Heart right ventricle (tissue), 16 donors: Measurements from ENCODE around the gene CCL3. TPM values are rescaled to one million over a fixed set of nuclear protein-coding genes. Genes with fewer than 3 reads are reported as not detected.

Experiments
- ATAC-seq, 8 donors: fragments of 200-7000 bp; cut with Tn5 transposase; one replicate each; pipeline ENCODE4 v1.9.1; 2020; ENCODE audit warnings: mild to moderate bottlenecking in 8 of 8, moderate library complexity in 8 of 8, moderate number of reproducible peaks in 1 of 8
- DNase-seq, 2 donors: peaks; one replicate each; pipeline ENCODE4 v3.0.0-alpha.2; 2020
- H3K27ac ChIP-seq, 10 donors: fragments of 200-600 bp; sonication (generic) in 2 of 10; one replicate each; pipeline versions ENCODE4 v1.5.0 to v1.8.0; 2020 to 2022; ENCODE audit warnings: mild to moderate bottlenecking in 3 of 10
- H3K27me3 ChIP-seq, 7 donors: fragments of 200-600 bp; one replicate each; pipeline ENCODE4 v1.8.0; 2021 to 2022; ENCODE audit warnings: mild to moderate bottlenecking in 2 of 7
- H3K36me3 ChIP-seq, 9 donors: fragments of 200-600 bp; sonication (generic) in 1 of 9; one replicate each; pipeline versions ENCODE4 v1.5.0 to v1.8.0; 2020 to 2022; ENCODE audit warnings: mild to moderate bottlenecking in 2 of 9
- H3K4me1 ChIP-seq, 9 donors: fragments of 200-600 bp; sonication (generic) in 1 of 9; one replicate each; pipeline versions ENCODE4 v1.5.0 to v1.8.0; 2020 to 2022; ENCODE audit warnings: mild to moderate bottlenecking in 4 of 9
- H3K4me3 ChIP-seq, 10 donors: fragments of 200-600 bp; sonication (generic) in 2 of 10; one replicate each; pipeline versions ENCODE4 v1.5.0 to v1.8.0; 2020 to 2022; ENCODE audit warnings: mild to moderate bottlenecking in 7 of 10, moderate library complexity in 2 of 10
- H3K9me3 ChIP-seq, 11 donors: fragments of 200-600 bp in 10 of 11; sonication (generic) in 2 of 11; one replicate each; pipeline versions ENCODE4 v1.5.0 to v1.8.0; 2013 to 2022; ENCODE audit warnings: mild to moderate bottlenecking in 2 of 11, control low read depth in 1 of 11, moderate library complexity in 1 of 11
- CTCF ChIP-seq, 9 donors: fragments of 200-600 bp; sonication (generic) in 2 of 9; IDR thresholded peaks; one replicate each; pipeline versions ENCODE4 v1.5.0 to v1.8.0; 2021 to 2022; ENCODE audit warnings: antibody characterized with exemption in 9 of 9, mild to moderate bottlenecking in 5 of 9, moderate library complexity in 1 of 9
- WGBS, 2 donors: extraction: QIAGEN DNeasy Blood & Tissue Kit; methylation state at CpG; one replicate each; pipeline ENCODE4 v1.1.7; 2013; ENCODE audit warnings: inconsistent platforms in 1 of 2; 5-methylcytosine and 5-hydroxymethylcytosine counted together
- intact Hi-C, 10 donors: fragments of 100-400 bp; cut with DNase I; formaldehyde crosslinking; loops; one replicate each; pipeline versions ENCODE4 v1.11.1 to v1.14.2; 2022
- polyA plus RNA-seq, 2 donors: library from polyadenylated mRNA; stranded (reverse); fragments of 200-250 nt; gene quantifications; one replicate each; pipeline ENCODE4 v1.2.3, GENCODE V29; 2013
- total RNA-seq, 10 donors: library from RNA; stranded (reverse); fragmentation: NEBNext Ultra II Directional in 3 of 10; extraction: Animal tissue kit (Norgen Biotek cat#: 25700) in 3 of 10; gene quantifications; one replicate each; pipeline versions ENCODE4 v1.2.1 to v1.2.4, GENCODE V29; 2021 to 2023
- donor health status: Arrhythmogenic right ventricular cardiomyopathy.
- donor health status: ischemic (EF 13 %, LVEDD 7.1; RV severe dilation, severe dysfunction).
- donor health status: healthy with polysubstance abuse.
- donor health status: DM: no; HTN: yes; CAD: no.
- donor health status: DM: no; HTN: no; CAD: no.
- donor health status: ischemic (EF 25% LVEDD 6.9; RV normal size, moderate dysfunction).
- donor health status: ischemic (EF 25% LVEDD 5.7; RV mildly dilated, moderate dysfunction).
- donor health status: healthy.
- donor health status: DM: yes; HTN: yes; CAD: no.
- donor health status: Ischemic cardiomyopathy.
- donor health status: ischemic (EF 35%, LVEDD 5.7; RV mildly dilated, moderate dysfunction).
- donor health status: nonischemic (EF 11% LVEDD 7.7; RV severe dilation, severe dysfunction).
- donor health status: DM: yes; HTN: yes; CAD: no.
- donor health status: PGD.
- donor health status: ischemic (EF 29% LVEDD 5.4; RV normal size, mild dysfunction).
- donor health status: nonischemic (EF 23%, LVEDD 6.1; RV moderate dilation, normal function).

CCL3 gene
- total and polyA plus RNA-seq, 12 donors = 0.24 to 12.3 (median 0.68) TPM; not detected in 4

- no peak overlapping the region for H3K27ac ChIP-seq
- peaks cover 0 to 9% (median 0%) of the 10 kb centered on the region in 7 donors for H3K27me3 ChIP-seq
- no peak overlapping the region for H3K4me3 ChIP-seq
- DNase-seq (no peak), ATAC-seq (no peak)
- no peak for TF ChIP-seq CTCF (IDR thresholded peaks at IDR 0.05)
- peaks cover 0 to 53% (median 13%) of the 10 kb centered on the region in 11 donors for H3K9me3 ChIP-seq
- intact Hi-C loops = loop anchor here in 1 of 10 donors (10.0 kb wide), 1 partner anchor 65 kb away; no protein-coding TSS in a partner anchor
- H3K36me3 ChIP-seq = no peaks in the 10 kb centered on the region
- no peaks in the 10 kb centered on the region for H3K4me1 ChIP-seq
- 97% methylated on average over 2 of the region's 2 CpGs for WGBS, 2 donors
Measured at GRCh38 chr17:36049643-36050042, 40.3 kb downstream of the CCL3 start.

GRCh38 chr17:36048066-36048465, 41.9 kb downstream of the CCL3 start:
- Histone ChIP-seq H3K36me3 (no peaks in the 10 kb centered on the region), H3K27ac (no peak overlapping the region), H3K27me3 (peaks cover 0 to 9% (median 0%) of the 10 kb centered on the region in 7 donors), H3K4me1 (no peaks in the 10 kb centered on the region), H3K4me3 (no peak overlapping the region), H3K9me3 (peaks cover 0 to 57% (median 13%) of the 10 kb centered on the region in 11 donors)
- no peak for TF ChIP-seq CTCF (IDR thresholded peaks at IDR 0.05)
- WGBS, 2 donors = 56 to 59% methylated on average over 2 of the region's 2 CpGs
- intact Hi-C loops = no loop called here
- no peak for DNase-seq
- ATAC-seq = no peak

Other genes with a start within 250 kb of the CCL3 start
- not detected for gene HEATR9, start 221.3 kb downstream of the CCL3 start, total RNA-seq
- gene HEATR9, start 221.3 kb downstream of the CCL3 start, polyA plus RNA-seq = not detected
- 10 to 100 TPM in 1 of 10 donors, 1 to 10 TPM in 6, under 1 TPM in 3; 0.47 to 29.8 (median 1.3) TPM for gene CCL5, start 209.8 kb downstream of the CCL3 start, total RNA-seq
- gene CCL5, start 209.8 kb downstream of the CCL3 start, polyA plus RNA-seq = 1 to 10 TPM; 1.5 to 1.8 TPM
- 1 to 10 TPM in 1 of 10 donors, under 1 TPM in 1, not detected in 8; 0.46 to 1.3 TPM for gene RDM1, start 159.4 kb downstream of the CCL3 start, total RNA-seq
- not detected for gene RDM1, start 159.4 kb downstream of the CCL3 start, polyA plus RNA-seq
- gene LYZL6, start 146.4 kb downstream of the CCL3 start, total RNA-seq = not detected
- gene LYZL6, start 146.4 kb downstream of the CCL3 start, polyA plus RNA-seq = not detected
- gene CCL16, start 108.6 kb downstream of the CCL3 start, total RNA-seq = not detected
- gene CCL16, start 108.6 kb downstream of the CCL3 start, polyA plus RNA-seq = under 1 TPM; 0.03 to 0.88 TPM
- gene CCL14, start 103.4 kb downstream of the CCL3 start, total RNA-seq = 10 to 100 TPM in 2 of 10 donors, 1 to 10 TPM in 8; 1.0 to 16.4 (median 5.1) TPM
- gene CCL14, start 103.4 kb downstream of the CCL3 start, polyA plus RNA-seq = 10 to 100 TPM; 28.6 to 77.3 TPM
- not detected for gene CCL15, start 88.6 kb downstream of the CCL3 start, total RNA-seq
- not detected for gene CCL15, start 88.6 kb downstream of the CCL3 start, polyA plus RNA-seq
- 1 to 10 TPM in 1 of 10 donors, not detected in 9; 1.6 TPM for gene CCL23, start 72.2 kb downstream of the CCL3 start, total RNA-seq
- 1 to 10 TPM in 1 of 2 donors, under 1 TPM in 1; 0.38 to 1.5 TPM for gene CCL23, start 72.2 kb downstream of the CCL3 start, polyA plus RNA-seq
- 10 to 100 TPM in 1 of 10 donors, 1 to 10 TPM in 7, under 1 TPM in 1, not detected in 1; 0.83 to 21.0 (median 2.0) TPM for gene CCL18, start 25.9 kb downstream of the CCL3 start, total RNA-seq
- gene CCL18, start 25.9 kb downstream of the CCL3 start, polyA plus RNA-seq = 1 to 10 TPM in 1 of 2 donors, under 1 TPM in 1; 0.97 to 1.0 TPM
- 10 to 100 TPM in 2 of 10 donors, under 1 TPM in 8; 0.32 to 18.2 (median 0.74) TPM for gene CCL4, start 13.7 kb upstream of the CCL3 start, total RNA-seq
- gene CCL4, start 13.7 kb upstream of the CCL3 start, polyA plus RNA-seq = 1 to 10 TPM in 1 of 2 donors, under 1 TPM in 1; 0.80 to 1.0 TPM
- 1 to 10 TPM in 9 of 10 donors, under 1 TPM in 1; 0.94 to 2.9 (median 1.7) TPM for gene TBC1D3B, start 86.5 kb upstream of the CCL3 start, total RNA-seq
- gene TBC1D3B, start 86.5 kb upstream of the CCL3 start, polyA plus RNA-seq = 1 to 10 TPM in 1 of 2 donors, under 1 TPM in 1; 0.42 to 5.9 TPM
- gene CCL3L1, start 106.6 kb upstream of the CCL3 start, total RNA-seq = 1 to 10 TPM in 1 of 10 donors, under 1 TPM in 3, not detected in 6; 0.31 to 7.5 (median 0.92) TPM
- gene CCL3L1, start 106.6 kb upstream of the CCL3 start, polyA plus RNA-seq = under 1 TPM in 1 of 2 donors, not detected in 1; 0.10 TPM
- 10 to 100 TPM in 1 of 10 donors, 1 to 10 TPM in 1, under 1 TPM in 2, not detected in 6; 0.62 to 17.1 (median 1.0) TPM for gene CCL4L2, start 120.9 kb upstream of the CCL3 start, total RNA-seq
- gene CCL4L2, start 120.9 kb upstream of the CCL3 start, polyA plus RNA-seq = under 1 TPM in 1 of 2 donors, not detected in 1; 0.12 TPM
- under 1 TPM in 5 of 10 donors, not detected in 5; 0.19 to 0.68 (median 0.42) TPM for gene TBC1D3I, start 174.4 kb upstream of the CCL3 start, total RNA-seq
- under 1 TPM in 1 of 2 donors, not detected in 1; 0.23 TPM for gene TBC1D3I, start 174.4 kb upstream of the CCL3 start, polyA plus RNA-seq
- under 1 TPM in 1 of 10 donors, not detected in 9; 0.97 TPM for gene TBC1D3G, start 233.7 kb upstream of the CCL3 start, total RNA-seq
- gene TBC1D3G, start 233.7 kb upstream of the CCL3 start, polyA plus RNA-seq = 10 to 100 TPM in 1 of 2 donors, not detected in 1; 12.7 TPM